ENCODE data around the gene ZNF439.
"Not testable (repeated sequence)": the region's sequence is repeated elsewhere in the genome, so short reads cannot be mapped to it uniquely, and the experiment has no call there.

Gene ZNF439

DNA sequence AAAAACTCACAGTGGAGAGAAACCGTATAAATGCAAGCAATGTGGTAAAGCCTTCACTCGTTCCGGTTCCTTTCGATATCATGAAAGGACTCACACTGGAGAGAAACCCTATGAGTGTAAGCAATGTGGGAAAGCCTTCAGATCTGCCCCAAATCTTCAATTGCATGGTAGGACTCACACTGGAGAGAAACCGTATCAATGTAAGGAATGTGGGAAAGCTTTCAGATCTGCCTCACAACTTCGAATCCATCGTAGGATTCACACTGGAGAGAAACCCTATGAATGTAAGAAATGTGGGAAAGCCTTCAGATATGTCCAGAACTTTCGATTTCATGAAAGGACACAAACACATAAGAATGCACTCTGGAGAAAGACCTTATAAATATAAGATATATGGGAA is 19.7 kb downstream of the ZNF439 start:
- DNase-seq (ENCODE audit: low read depth in 2 of 2): no peak

DNA sequence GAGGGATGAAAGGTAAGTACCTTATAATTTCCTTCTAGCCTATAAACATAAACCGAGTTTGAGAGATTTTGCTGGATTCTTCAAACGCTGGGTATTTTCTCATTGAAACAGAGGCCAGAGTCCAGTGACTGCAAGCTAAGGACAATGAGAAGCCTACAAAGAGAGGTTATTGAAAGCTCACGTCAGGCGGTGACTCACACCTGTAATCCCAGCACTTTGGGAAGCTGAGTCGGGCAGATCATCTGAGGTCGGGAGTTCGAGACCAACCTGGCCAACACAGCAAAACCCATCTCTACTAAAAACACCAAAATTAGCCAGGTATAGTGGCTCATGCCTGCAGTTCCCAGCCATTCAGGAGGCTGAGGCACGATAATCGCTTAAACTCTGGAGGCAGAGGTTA is 24.1 kb downstream of the ZNF439 start:
- DNase-seq (ENCODE audit: low read depth in 2 of 2): no peak

DNA sequence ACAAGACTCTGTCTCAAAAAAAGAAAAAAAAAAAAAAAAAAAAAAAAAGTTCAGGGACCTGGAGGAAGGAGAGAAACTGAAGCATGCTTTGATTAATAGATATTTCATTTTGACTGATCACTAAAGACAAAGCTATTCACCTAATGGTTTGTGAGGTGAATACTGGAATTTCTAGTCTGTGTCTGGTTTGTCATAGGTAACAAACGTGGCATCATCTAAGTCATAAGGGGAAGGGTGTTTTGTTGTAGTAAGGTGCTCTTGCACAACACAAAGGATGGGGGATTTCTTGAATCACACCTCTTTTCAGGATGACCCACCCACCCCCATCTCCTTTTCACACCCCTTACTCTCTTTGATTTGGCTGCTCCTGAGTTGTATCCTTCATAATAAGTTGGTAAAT is 25.2 kb downstream of the ZNF439 start:
- DNase-seq (ENCODE audit: low read depth in 2 of 2): no peak

DNA sequence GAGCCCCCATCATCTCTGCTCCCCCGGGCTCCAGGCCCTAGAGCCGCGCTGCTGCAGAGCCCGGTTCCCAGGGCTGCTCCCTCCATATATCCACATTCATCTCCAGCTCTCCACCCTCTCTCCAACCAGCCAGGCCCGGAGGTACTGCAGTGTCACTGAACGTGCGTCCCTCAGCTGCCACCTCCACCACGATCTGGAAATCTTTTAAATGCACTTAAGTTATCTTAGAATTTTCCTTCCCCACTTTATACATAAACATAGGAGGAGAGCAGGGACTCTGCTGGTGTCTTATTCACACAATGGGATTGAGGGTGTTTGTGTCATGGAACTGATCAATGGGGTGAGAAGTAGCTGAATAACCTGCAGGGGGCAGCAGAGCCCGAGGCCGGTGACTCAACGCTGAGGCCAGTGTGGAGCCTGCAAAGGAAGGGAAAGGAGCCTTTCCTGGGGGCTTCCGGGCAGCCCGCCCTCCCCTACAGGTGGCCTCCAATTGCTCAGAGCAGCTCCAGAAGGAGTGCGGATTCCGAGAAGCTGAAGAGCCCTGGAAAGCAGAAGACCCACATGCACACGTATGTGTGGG is 31.3 kb downstream of the ZNF439 start:
- DNase-seq (ENCODE audit: low read depth in 2 of 2): not testable (repeated sequence)

DNA sequence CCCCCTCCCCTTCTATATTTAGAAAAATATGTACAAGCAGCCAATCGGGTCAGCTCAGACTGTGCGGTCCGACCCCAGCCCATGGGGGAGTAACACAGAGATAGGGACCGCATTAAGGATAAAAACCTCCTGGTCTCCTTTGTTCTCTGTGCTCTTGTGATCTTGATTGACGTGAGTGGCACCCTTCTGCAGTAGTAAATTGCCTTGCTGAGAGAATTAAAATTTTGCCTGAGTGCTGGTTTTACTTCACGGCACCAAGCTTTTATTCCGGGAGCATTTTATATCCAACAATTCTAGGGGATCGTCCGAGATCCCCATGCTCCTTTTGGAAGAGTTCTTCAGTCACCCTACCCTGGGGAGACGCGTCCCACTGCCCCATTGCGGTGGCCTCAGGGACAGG is 32.1 kb downstream of the ZNF439 start:
- no peak for DNase-seq (ENCODE audit: low read depth in 2 of 2)

DNA sequence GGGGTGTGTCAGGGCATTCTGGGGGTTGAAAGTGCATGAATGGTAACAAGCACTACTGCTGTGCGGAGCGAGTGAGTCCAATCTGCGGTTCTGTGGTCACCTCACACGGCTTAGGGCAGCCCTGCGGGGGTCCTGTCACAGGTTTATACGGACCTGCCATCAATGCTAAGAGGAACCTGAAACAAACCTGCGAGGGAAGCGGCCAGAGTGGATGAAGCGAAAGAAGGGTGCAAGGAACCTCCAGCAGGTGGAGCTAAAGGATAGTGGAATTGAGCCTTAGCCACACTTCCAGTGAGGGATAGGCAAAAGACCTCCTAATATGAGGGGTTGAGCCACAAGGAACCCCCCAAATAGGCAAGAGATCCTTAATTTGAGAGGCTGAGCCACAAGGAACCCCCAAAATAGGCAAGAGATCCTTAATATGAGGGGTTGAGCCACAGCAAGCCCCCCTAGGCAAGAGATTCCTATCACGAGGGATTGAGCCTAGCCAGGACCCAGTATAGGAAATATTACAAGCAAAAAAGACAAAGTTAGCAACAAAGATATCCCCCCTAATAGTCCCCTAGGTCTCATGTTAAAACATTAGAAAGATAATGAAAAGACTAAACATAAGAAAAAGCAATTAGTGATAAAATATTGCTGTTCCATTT is 32.8 kb downstream of the ZNF439 start:
- DNase-seq (ENCODE audit: low read depth in 2 of 2): peak in 1 of 2 experiments; percentile 17

DNA sequence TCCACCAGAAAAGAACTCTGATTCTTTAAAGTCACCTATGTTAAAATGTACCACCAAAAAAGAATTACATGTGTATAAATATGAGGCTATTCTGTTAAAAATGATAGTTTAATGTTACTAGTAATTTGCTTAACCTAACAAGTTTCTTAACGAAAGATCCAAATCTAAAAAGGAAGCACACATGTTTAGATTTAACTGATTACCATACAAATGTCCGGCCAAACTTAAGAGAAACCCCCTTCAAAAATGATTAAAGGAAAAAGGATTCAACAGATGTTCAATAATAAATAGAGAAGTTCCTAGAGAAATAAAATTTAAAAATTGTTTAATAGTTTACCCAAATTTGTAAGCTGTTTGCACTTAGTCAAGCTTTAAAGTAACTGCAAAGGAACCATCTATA is 34.1 kb downstream of the ZNF439 start:
- DNase-seq (ENCODE audit: low read depth in 2 of 2): no peak

DNA sequence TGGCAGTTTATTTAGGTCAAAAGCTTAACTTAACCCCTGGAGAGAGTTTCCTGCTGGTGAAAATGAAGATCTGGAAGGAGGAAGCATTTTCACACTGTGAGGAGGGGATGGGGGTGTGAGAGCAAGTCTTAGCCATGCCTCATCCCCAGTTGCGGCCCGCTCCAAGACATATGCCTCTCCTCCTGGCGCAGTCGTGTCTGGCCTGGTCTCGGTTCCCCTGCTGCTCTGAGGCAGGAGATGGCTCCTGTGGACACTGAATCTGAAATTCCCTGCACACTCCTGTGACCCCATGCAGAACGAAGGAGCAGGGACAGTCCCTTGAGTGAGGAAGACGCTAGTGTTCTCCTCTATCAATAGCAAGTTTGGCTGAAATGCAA is 38.7 kb downstream of the ZNF439 start:
- DNase-seq (ENCODE audit: low read depth in 2 of 2): no peak

DNA sequence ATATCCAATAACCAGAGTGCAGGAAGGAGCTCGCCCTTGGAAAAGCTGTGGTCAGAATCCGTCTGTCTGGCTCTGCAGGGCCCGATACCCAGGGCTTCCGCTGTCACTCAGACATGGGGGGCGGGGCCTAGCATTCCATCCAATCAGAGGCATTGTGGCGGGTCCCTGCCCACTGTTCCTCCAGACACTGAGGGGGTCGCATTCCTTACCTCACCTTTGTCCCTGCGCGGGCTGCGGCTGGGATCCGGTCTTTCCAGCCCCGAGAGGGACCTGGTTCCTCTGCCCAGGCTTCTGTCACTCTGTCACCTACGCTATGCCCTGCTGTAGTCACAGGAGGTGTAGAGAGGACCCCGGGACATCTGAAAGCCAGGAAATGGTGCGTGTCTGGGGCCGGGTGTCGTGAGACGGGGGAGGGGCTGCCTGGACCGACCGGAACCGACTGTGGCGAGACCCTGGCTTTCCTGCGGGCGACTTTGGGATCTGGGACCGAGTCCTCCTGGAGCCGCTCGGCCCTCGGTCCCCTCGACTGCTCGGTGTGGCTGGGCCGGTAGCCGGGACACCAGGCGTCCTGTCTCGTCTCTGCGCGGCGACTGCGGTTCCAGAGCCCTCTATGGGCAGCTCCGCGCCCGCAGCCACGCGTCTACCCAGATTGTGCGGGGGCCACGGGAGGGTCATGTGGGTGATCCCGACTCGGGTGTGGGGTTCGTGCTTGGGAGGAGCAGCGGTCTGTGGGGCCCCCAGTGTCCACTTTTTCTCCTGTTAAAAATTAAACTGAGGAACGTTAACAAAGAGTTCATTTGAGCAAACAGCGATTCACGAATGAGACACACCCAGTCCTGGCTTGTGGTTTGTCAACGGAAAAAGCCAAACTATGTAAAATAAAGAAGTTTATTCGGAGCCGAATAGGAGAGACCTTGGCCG is 39.3 kb downstream of the ZNF439 start, which contains the start of gene ZNF69:
Gene ZNF69 (plus strand): TSS at position 172 of the 921 bp plus-strand sequence. CDS start 142 bp downstream, at position 314.
- DNase-seq (ENCODE audit: low read depth in 2 of 2): peak; percentile 44 to 51

DNA sequence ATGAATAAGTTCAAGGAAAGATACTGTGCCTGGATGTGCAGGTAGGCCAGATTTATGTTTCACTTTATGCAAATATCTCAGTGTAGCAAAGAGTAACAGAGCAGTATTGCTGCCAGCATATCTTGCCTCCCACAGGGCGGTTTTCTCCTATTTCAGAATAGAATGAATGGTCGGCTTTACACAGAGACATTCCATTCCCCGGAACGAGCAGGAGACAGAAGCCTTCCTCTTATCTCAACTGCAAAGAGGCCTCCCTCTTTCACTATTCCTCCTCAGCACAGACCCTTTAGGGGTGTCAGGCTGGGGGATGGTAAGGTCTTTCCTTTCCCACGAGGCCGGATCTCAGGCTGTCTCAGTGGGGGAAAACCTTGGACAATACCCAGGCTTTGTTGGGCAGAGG is 41.4 kb downstream of the ZNF439 start:
- DNase-seq (ENCODE audit: low read depth in 2 of 2): not testable (repeated sequence)

DNA sequence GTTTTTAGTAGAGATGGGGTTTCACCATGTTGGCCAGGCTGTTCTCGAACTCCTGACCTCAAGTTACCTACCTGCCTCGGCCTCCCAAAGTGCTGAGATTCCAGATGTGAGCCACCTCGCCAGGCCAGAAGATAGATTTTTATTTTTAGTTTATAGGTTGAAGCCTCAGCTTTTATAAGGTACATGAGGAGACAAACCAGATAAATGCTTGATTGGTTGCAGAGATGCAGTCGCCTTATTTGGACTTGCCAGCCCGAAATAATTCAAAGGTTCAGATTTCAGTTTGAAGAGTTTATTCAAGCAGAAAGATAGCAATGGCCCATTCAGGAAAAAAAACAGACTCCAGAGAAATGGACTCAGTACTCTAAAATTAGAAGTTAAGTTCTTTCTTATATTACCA is 42.1 kb downstream of the ZNF439 start:
- no peak for DNase-seq (ENCODE audit: low read depth in 2 of 2)

DNA sequence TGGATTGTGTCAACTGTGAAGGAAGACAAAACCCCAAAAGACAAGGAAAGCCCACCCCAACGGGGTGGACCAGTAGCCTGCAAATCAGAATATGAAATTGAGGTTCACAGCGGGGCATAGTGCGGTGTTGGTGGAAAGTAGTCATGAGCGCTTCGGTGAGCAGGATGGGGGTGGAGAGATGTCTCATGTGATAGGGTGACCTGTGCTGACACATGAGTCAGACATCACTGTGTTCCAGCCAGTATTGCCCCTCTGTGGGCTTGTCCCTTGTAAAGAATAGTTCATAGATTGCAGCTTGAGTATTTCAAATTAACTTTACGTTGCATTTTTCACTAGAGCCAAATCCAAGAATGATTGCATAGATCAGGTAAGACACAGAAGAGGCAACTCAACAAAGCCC is 46.3 kb downstream of the ZNF439 start:
- DNase-seq (ENCODE audit: low read depth in 2 of 2): no peak

DNA sequence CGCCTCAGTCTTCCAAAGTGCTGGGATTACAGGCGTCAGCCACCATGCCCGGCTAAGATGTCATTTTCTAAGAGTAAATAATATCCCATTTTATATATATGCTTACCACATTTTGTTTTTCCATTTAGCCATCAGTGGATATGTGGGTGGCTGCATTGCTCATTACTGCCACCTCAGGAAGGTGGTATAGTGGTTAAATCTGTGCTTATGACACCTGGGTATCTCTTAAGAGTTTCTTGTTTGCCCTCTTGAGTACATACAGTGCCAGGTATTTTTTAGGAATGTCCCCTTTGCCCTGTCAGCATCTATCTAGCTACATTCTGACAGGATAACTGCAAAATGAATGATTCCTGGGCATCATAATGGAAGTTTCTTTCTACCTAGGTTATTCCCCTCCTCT is 53.7 kb downstream of the ZNF439 start:
- DNase-seq (ENCODE audit: low read depth in 2 of 2): no peak

DNA sequence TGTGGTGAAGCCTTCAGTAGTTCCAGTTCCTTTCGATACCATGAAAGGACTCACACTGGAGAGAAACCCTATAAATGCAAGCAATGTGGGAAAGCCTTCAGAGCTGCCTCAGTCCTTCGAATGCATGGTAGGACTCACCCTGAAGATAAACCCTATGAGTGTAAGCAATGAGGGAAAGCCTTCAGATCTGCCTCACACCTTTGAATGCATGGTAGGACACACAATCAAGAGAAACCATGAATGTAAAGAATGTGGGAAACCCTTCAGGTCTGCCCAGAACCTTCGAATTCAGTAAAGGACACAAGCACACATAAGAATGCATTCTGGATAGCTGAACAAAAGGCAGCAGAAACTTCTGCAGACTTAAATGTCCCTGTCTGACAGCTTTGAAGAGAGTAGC is 57.4 kb downstream of the ZNF439 start:
- DNase-seq (ENCODE audit: low read depth in 2 of 2): no peak

DNA sequence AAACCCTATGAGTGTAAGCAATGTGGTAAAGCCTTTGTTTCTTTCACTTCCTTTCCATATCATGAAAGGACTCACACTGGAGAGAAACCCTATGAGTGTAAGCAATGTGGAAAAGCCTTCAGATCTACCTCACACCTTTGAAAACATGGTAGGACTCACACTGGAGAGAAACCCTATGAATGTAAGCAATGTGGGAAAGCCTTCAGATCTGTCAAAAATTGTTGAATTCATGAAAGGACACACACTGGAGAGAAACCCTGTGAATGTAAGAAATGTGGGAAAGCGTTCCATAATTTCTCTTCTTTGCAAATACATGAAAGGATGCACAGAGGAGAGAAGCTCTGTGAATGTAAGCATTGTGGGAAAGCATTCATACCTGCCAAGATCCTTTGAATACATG is 63.4 kb downstream of the ZNF439 start:
- DNase-seq (ENCODE audit: low read depth in 2 of 2): not testable (repeated sequence)

DNA sequence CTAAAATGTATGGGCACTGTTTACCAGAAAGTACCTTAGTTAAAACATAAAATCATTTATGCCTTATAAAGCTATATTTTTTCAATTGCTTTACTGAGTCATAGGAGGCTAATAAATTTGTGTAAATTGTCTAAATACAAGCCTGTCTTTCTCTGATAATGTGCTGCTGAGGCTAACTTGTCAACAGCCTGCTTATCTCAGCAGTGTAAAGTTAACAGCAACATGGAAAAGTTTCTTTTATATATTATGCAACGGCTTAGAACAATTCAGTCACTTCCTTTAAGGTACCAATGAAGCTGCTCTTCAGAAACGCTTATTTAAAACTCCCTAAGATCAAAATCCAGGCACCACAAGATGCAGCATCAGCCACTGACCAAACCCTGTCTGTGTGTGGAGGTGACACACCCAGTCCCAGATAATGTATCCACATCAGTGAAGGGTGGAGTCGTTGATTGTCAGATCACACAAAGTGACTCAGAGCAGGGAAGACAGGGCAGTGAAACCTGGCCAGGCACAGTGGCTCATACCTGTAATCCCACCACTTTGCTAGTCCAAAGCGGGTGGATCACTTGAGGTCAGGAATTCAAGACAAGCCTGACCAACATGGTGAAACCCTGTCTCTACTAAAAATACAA is 66.0 kb downstream of the ZNF439 start:
- not testable (repeated sequence) for DNase-seq (ENCODE audit: low read depth in 2 of 2)

Measured in fibroblast of skin of left quadriceps (primary cell).